ENCODE results near the gene B3GALNT2. TPM values are rescaled to one million over a fixed set of nuclear protein-coding genes. Genes with fewer than 3 reads are reported as not detected.

B3GALNT2 gene
- polyA plus RNA-seq, 3 donors: 8.9 to 11.8 (median 10.4) TPM

DNA sequence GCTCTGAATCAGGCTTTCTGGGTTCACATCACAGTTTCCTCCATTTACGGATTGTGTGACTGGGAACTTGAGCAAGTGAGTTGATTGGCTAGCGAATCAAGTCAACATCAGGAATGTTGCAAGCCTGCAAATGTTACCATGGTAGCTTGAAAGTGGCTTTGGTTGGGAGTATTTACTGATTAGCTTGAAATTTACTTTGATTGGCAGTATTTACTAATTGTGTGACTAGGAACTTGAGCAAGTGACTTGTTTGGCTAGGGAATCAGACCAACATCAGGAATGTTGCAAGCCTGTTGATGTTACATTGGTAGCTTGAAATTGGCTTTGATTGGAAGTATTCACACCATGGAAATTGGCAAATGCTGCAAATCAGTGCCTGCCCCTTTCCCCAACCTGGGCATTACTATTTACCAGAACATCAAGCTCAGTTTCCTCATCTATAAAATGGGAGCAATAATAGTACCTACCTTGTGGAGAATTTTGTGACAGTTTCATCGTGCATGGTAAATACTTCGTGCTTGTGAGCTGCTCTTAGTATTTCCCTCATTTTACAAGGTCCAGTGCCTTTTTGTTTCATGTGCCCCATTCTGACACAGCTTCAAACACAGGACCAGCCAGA lies 23.1 kb upstream of the B3GALNT2 start:
- H3K4me1 ChIP-seq (ENCODE audit: control insufficient read depth in 1 of 2, insufficient read depth in 2 of 2, low read length in 2 of 2): no peaks in the 10 kb centered on the region
- H3K4me2 ChIP-seq (replicated peaks; ENCODE audit: extremely low read depth, low read length, poor library complexity, severe bottlenecking): no peak overlapping the region
- Mint-ChIP-seq H3K9me3 (no peaks in the 10 kb centered on the region), H3K4me3 (no peak overlapping the region), H3K4me1 (peaks cover 2% of the 10 kb centered on the region), H3K27me3 (ENCODE audit: low read depth in 3 of 3) (no peaks in the 10 kb centered on the region), H3K36me3 (no peaks in the 10 kb centered on the region), H3K27ac (no peak overlapping the region)
- intact Hi-C loops (cut with micrococcal nuclease): loop anchor here in 1 of 2 donors (10.0 kb wide), 2 partner anchors 87 to 127 kb away; no protein-coding TSS in a partner anchor
- H3K36me3 ChIP-seq (replicated peaks in 1 of 2; ENCODE audit: control insufficient read depth in 1 of 2, insufficient read depth in 2 of 2, low read length in 2 of 2): no peaks in the 10 kb centered on the region
- WGBS (ENCODE audit: insufficient coverage): 92% methylated on average over 3 of the region's 4 CpGs
- H3K9me3 ChIP-seq (replicated peaks in 1 of 2; ENCODE audit: control insufficient read depth in 1 of 2, insufficient read depth in 1 of 2, low read length in 2 of 2): no peaks in the 10 kb centered on the region
- no peaks in the 10 kb centered on the region for H3K79me2 ChIP-seq (ENCODE audit: insufficient read depth, low read length)
- TF ChIP-seq, protein P1, sequence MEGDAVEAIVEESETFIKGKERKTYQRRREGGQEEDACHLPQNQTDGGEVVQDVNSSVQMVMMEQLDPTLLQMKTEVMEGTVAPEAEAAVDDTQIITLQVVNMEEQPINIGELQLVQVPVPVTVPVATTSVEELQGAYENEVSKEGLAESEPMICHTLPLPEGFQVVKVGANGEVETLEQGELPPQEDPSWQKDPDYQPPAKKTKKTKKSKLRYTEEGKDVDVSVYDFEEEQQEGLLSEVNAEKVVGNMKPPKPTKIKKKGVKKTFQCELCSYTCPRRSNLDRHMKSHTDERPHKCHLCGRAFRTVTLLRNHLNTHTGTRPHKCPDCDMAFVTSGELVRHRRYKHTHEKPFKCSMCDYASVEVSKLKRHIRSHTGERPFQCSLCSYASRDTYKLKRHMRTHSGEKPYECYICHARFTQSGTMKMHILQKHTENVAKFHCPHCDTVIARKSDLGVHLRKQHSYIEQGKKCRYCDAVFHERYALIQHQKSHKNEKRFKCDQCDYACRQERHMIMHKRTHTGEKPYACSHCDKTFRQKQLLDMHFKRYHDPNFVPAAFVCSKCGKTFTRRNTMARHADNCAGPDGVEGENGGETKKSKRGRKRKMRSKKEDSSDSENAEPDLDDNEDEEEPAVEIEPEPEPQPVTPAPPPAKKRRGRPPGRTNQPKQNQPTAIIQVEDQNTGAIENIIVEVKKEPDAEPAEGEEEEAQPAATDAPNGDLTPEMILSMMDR (IDR thresholded peaks at IDR 0.05): no peak
- no peaks in the 10 kb centered on the region for H3K27me3 ChIP-seq (ENCODE audit: control insufficient read depth in 2 of 2, insufficient read depth in 2 of 2, low read length in 2 of 2)
- no peak overlapping the region for H3K27ac ChIP-seq (ENCODE audit: low read depth in 1 of 2, low read length in 2 of 2)
- no peak for DNase-seq
- no peak overlapping the region for H3K9ac ChIP-seq (ENCODE audit: insufficient read depth, low read length, poor library complexity, severe bottlenecking)
- H4K20me1 ChIP-seq (ENCODE audit: insufficient read depth, low read length): no peaks in the 10 kb centered on the region
- H2AFZ ChIP-seq (ENCODE audit: insufficient read depth, low read depth, low read length, poor library complexity, severe bottlenecking): no peak overlapping the region
- no peak overlapping the region for H3K4me3 ChIP-seq (replicated peaks in 1 of 3; ENCODE audit: low read depth in 2 of 3, low read length in 3 of 3)

DNA sequence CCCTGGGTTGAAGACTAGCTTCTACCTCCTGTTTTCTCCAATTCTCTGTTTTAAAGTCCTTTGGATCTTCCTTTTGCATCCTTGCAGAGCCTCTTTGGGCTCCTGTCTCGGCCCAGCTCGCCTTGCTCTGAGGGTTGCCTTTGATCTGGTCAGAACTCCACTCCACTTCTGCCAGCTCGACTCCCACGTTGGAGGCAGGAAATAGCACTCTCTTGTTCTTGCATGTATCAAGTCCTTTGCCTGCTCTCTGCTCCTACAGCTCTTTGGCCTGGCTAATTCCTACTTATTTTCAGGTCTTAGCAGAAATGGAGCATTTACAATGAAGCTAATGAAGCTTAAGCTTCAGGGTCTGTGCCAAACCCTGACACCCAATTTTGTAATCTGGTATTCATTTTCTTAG lies 21.1 kb upstream of the B3GALNT2 start:
- no peak overlapping the region for H2AFZ ChIP-seq (ENCODE audit: insufficient read depth, low read depth, low read length, poor library complexity, severe bottlenecking)
- Mint-ChIP-seq H3K27ac (no peak overlapping the region), H3K4me3 (no peak overlapping the region), H3K4me1 (peaks cover 2% of the 10 kb centered on the region), H3K36me3 (no peaks in the 10 kb centered on the region), H3K9me3 (no peaks in the 10 kb centered on the region), H3K27me3 (ENCODE audit: low read depth in 3 of 3) (peaks cover 0 to 3% (median 0%) of the 10 kb centered on the region in 3 donors)
- no peak overlapping the region for H3K4me3 ChIP-seq (replicated peaks in 1 of 3; ENCODE audit: low read depth in 2 of 3, low read length in 3 of 3)
- H3K27ac ChIP-seq (ENCODE audit: low read depth in 1 of 2, low read length in 2 of 2): no peak overlapping the region
- no peaks in the 10 kb centered on the region for H3K27me3 ChIP-seq (ENCODE audit: control insufficient read depth in 2 of 2, insufficient read depth in 2 of 2, low read length in 2 of 2)
- TF ChIP-seq, protein P1 (IDR thresholded peaks at IDR 0.05): no peak
- no peaks in the 10 kb centered on the region for H3K79me2 ChIP-seq (ENCODE audit: insufficient read depth, low read length)
- H3K9me3 ChIP-seq (replicated peaks in 1 of 2; ENCODE audit: control insufficient read depth in 1 of 2, insufficient read depth in 1 of 2, low read length in 2 of 2): no peaks in the 10 kb centered on the region
- H3K9ac ChIP-seq (ENCODE audit: insufficient read depth, low read length, poor library complexity, severe bottlenecking): no peak overlapping the region
- no peaks in the 10 kb centered on the region for H4K20me1 ChIP-seq (ENCODE audit: insufficient read depth, low read length)
- H3K36me3 ChIP-seq (replicated peaks in 1 of 2; ENCODE audit: control insufficient read depth in 1 of 2, insufficient read depth in 2 of 2, low read length in 2 of 2): no peaks in the 10 kb centered on the region
- intact Hi-C loops (cut with micrococcal nuclease): loop anchor here in 1 of 2 donors (10.0 kb wide), 2 partner anchors 89 to 129 kb away; no protein-coding TSS in a partner anchor
- WGBS (ENCODE audit: insufficient coverage): 73% methylated on average over 4 of the region's 4 CpGs
- no peak overlapping the region for H3K4me2 ChIP-seq (replicated peaks; ENCODE audit: extremely low read depth, low read length, poor library complexity, severe bottlenecking)
- no peak for DNase-seq
- no peaks in the 10 kb centered on the region for H3K4me1 ChIP-seq (ENCODE audit: control insufficient read depth in 1 of 2, insufficient read depth in 2 of 2, low read length in 2 of 2)

Measured in CD14-positive monocyte (primary cell).